GM18861 (cell line): ENCODE data around the gene SNAI3.

Experiments used
- ATAC-seq: cut with Tn5 transposase; IDR thresholded peaks from one replicate; pipeline ENCODE4 v1.9.1; 2021; ENCODE audit not compliant: unreplicated experiment

SNAI3 gene

DNA sequence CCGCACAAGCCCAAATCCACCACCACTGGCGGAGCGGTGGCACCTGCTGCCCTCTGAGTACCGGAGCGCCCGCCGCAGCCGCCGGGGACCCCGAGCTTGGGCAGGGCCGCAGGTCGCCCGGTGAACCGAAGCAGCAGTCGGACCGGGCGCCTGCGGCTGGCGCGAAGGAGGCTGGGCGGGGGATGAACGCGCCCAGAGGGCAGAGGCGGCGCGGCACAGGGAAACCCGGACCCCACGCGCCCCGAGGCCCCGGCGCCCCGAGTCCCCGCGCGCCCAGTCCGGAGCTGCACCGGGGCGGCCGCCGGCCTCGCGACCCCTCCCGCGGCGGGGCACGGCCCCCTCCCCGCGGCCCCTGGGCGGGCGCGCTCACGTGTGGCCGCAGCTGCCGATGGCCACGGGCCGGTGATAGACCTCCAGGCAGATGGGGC, 19.5 kb upstream of the SNAI3 start:
- peak; percentile 16 for ATAC-seq

GRCh38 chr16:88705076-88705684, 18.9 kb upstream of the SNAI3 start:
- no peak for ATAC-seq

DNA sequence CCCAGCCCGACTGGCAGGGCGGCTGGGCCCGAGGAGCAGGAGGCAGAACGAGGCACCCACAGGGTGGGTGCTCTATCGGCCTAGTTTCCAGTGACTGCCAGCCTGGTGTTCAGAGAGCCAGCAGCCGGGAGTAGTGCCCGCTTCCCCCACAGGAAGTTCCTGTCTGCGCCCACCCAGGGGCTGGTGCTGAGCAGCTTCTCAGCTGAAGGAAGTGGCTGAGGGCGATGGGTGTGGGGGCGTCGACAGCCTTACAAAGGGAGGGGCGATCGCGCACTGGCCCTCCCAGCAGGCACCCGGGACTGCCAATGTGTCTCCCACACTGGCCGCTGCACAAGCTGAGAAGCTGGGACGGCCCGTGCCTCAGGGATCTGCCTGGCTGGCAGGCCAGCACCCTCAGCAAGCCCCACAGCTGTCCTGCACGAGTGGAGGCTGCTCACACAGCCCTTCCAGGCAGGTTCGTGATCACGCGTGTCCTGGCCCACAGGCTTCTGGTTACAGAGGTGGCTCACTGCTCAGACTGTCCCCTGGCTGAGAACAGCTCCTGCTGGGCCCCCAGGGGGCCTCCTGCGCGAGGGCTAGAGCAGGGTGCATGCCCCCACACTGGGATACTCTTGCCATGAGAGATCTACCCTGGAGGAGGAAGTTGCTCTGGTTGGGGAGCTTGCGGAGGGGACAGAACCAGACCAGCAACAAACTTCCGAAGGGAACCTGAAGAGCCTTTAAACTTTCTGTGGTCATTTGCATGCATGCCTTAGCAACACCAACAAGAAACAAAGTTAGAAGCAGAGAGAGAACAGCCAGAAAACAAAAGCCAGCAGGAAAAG, 17.4 kb upstream of the SNAI3 start:
- ATAC-seq = no peak

- no peak for ATAC-seq
Measured at GRCh38 chr16:88702371-88703210, 16.3 kb upstream of the SNAI3 start.

DNA sequence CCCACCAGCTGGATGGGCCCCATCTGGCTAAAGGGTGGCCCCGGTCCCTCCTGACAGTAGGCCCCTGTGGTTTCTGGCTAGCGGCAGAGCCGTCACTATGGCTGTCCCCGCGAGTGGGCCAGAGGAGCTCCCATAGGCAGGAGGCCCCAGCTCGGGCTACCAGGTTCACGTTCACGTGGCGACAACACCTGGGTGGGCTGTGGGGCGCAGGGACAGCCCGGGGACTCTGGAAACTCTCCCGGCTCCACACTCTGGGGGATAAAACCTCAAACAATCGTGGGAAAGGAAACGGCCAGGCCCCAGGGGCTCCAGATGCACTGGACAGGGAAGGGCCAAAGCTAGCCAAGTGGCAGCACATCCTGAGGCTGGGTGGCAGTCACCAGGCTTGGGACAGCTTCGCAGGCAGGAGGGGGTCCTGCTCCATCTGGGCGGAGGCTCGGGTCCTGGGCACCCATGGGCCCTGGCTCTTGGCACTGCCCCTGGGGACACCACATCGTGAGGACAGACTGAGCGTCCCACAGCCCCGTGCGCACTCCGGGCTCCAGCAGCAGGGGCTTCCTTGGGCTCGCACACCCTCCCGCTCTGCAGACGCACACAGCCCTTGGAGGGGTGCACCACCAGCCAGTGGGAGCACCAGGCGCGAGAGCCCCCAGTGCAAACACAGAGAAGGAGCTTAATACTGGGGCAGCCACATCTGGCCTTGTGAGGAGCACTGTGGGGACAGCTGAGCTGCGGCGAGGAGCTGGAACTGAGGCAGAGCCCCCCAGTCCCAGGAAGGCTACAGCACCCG, 15.5 kb upstream of the SNAI3 start:
- ATAC-seq = no peak

DNA sequence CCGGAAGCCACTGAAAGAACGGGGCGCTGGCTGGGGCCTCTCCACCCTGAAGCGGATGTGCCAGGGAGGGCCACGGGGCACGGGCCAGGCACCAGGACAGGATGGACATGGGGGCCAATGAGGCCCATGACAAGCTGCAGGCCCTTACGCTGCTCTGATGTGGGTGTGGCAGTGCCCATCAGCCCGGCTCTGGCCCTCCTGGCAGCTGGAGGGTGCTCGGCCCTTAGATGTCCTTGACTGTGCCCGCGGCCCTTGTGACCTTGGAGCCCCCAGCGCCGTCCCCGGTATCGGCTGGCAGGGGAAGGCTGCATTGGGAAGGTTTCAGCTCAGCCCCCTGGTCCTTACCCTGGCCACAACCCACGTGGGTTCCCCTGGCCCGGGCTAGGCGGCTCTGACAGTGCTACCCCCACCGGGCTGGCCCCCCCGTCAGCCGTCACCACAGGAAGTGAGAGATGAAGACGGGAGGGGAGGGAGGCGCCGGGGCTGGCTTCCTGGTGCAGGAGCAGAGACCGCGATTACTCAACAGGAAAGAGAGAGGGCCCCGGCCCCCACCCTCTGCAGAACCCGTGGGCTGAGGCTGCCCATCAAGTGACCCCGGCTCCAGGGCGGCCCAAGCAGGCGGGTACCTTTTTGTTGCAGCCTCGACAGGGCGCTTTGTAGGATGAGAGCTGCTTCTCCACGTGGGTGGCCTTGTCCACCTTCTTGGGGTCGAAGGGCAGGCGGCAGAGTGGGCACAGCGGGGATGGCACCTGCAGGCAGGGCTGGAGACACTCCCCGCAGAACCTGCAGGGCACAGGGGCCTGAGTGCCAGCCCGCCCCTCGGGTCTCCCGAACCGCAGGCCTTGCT, 14.6 kb upstream of the SNAI3 start:
- ATAC-seq = peak; percentile 34

DNA sequence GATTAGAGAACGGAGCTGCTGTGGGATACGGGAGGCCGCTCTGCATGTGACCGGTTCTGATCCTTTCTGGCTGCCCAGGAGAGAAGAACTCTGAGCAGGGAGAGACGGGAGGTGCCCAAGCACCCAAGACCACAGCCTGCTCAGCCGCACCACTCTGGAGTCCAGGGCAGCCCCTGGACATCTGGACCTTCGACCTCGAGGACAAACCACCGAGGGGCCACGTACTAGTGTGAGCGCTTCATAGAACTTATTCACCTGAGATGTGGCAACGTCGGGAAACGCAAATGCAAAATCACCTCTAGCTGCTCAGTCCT, 14.0 kb upstream of the SNAI3 start:
- no peak for ATAC-seq

DNA sequence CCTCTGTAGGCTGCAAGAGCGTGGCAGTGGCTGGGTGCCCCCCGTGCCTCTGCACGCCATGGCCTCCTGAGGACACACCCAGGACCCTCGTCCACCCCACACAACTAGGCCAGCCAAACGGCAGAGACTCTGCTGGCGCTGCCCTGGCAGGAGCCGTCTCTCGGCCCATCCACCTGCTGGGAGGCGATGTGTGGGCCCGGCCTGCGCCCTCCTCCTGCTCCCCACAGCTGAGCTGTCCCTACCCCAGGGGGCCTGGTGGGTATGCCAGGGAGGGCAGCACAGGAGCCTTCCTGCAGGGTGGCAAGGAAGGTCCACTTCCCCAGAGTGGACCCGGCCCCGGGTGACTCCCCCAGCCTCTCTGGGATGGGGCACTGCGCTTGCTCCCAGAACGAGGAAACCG, 12.9 kb upstream of the SNAI3 start:
- ATAC-seq = no peak

DNA sequence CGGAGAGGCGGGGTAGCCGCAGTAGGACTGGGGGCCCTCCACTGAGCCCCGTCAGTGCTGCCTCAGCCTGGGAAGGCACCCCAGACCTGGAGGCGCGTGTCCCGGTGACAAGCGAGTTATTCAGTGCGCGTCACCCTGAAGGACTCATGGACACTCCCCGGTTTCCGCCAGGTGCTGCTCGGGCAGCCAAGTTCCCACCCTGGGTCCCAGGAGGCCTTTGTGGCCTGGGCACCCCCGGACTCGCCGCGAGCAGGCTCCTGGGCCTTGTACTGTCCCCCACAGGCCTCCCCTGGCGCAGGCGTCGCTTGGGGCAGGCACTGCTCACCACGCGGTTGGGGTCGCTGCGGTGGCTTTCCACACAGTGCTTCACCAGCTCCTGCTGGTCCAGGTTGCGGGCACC, 12.3 kb upstream of the SNAI3 start:
- ATAC-seq = no peak

GRCh38 chr16:88697831-88698615, 11.7 kb upstream of the SNAI3 start:
- ATAC-seq = no peak

GRCh38 chr16:88697116-88697830, 11.0 kb upstream of the SNAI3 start:
- no peak for ATAC-seq

GRCh38 chr16:88696441-88696840, 10.1 kb upstream of the SNAI3 start:
- ATAC-seq = no peak

GRCh38 chr16:88695753-88696152, 9.4 kb upstream of the SNAI3 start:
- ATAC-seq = no peak

DNA sequence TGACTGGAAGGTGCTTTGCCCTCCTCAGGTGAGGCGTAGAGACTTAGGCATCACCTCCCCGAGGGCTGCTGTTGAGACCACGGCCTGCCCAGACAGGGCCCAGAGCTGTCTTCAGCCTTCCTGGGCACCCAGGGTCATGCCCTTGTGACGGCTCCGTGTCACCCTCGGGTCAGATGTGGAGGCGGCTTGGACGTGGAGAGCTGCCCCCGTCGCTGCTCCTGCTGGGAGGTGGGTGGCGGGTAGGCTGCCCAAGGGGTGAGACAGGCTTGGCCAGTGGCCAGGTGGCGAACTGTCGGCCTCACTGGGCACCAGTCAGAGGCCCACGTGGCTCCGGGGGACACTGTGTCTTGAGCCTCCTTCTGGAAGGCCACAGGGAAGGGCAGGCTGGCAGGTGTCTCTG, 8.9 kb upstream of the SNAI3 start:
- ATAC-seq = no peak

- ATAC-seq = no peak
Measured at GRCh38 chr16:88694221-88695087, 8.1 kb upstream of the SNAI3 start.

DNA sequence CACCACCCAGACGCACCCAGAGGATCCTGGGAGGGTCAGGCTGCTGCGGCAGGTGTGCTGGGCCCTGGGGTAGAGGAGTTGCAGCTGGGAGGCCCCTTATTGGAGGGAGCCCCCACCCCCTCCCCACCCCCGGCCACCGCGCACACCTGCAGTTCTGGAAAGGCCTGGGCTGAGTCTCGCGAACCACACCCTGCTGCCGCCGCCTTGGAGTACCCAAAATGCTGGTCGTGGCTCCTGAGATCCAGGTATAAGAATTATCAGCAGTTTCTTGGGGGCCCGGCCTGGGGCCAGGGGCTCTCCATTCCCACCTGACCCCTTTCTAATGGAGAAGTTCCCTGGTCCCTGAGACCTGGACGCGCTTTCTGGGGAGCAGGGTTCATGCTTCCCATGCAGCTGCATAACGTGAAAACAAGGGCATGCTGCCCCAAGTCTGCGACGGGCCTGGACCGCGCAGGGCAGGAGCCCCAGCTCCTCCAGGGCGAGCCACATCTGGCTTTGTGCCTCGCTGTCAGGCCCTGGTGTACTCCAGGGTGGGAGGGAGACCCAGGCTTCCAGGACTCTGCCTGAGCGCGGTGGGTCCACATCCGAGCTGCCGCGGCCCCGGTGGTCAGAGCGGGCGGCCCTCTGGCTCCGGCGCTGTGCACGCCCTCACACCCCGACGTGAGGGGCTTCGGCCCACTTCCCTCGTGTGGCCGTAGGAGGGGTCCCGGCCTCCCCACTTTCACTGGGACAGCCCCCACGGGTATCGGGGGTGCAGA, 7.3 kb upstream of the SNAI3 start:
- no peak for ATAC-seq

- ATAC-seq = no peak
Measured at GRCh38 chr16:88692861-88693260, 6.6 kb upstream of the SNAI3 start.
